ENCODE data around the gene CELF2. TPM values are rescaled to one million over a fixed set of nuclear protein-coding genes. Genes with fewer than 3 reads are reported as not detected.
"Not testable (repeated sequence)": the region's sequence is repeated elsewhere in the genome, so short reads cannot be mapped to it uniquely, and the experiment has no call there.

CELF2 gene
- total RNA-seq, 3 donors from 2014 or later = 40.0 to 178 (median 45.6) TPM

DNA sequence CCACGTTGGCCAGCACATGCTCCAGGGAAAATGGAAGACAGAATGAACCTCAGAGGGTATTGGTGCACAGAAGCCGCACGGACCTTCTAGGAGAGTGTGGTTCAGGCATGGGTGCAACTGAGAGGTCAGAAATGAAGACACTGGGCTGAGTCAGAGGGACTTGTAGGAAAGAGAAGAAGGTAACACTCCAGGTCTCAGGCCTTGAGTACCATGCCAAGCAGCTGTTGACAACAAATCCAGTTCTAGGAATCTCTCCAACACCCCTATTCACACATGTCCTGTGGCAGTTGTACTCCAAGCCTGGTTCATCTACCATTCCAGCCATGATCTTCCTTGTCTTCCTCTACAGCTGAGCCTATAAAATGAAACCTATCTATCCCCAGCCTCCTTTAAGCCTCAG lies 342.2 kb downstream of the CELF2 start:
- H3K36me3 ChIP-seq = no peaks in the 10 kb centered on the region
- H3K27ac ChIP-seq = no peak overlapping the region
- TF ChIP-seq POLR2AphosphoS5 (IDR thresholded peaks at IDR 0.05) (no peak), POLR2A (IDR thresholded peaks at IDR 0.05) (no peak)
- TF ChIP-seq, protein P1, sequence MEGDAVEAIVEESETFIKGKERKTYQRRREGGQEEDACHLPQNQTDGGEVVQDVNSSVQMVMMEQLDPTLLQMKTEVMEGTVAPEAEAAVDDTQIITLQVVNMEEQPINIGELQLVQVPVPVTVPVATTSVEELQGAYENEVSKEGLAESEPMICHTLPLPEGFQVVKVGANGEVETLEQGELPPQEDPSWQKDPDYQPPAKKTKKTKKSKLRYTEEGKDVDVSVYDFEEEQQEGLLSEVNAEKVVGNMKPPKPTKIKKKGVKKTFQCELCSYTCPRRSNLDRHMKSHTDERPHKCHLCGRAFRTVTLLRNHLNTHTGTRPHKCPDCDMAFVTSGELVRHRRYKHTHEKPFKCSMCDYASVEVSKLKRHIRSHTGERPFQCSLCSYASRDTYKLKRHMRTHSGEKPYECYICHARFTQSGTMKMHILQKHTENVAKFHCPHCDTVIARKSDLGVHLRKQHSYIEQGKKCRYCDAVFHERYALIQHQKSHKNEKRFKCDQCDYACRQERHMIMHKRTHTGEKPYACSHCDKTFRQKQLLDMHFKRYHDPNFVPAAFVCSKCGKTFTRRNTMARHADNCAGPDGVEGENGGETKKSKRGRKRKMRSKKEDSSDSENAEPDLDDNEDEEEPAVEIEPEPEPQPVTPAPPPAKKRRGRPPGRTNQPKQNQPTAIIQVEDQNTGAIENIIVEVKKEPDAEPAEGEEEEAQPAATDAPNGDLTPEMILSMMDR (IDR thresholded peaks at IDR 0.05) = no peak
- peaks cover 0 to 5% of the 10 kb centered on the region in 2 donors for H3K9me3 ChIP-seq
- intact Hi-C loops (cut with DNase I; ENCODE audit: low total_unique reads) = no loop called here
- no peak for DNase-seq (ENCODE audit: low spot score in 2 of 2)
- H3K4me3 ChIP-seq = no peak overlapping the region
- no peaks in the 10 kb centered on the region for H3K4me1 ChIP-seq
- H3K27me3 ChIP-seq = no peaks in the 10 kb centered on the region

DNA sequence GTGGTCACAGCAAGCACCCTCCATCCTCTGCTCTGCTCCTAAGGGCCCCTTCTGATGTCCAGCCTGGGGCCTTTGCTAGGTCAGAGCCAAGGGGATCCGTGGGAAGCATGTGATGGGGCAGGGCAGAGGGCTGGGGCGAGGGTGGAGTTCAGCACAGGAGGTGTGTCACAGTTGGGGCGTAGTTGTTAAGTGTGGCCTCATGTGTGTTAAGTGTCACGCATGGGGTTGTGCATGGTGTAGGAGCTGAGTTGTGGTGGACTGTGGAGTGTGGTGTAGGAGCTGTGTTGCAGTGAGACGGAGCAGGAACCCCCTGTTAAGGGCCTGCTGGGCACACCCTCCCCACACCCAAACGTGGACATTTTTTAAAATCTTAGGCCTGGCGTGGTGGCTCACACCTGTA lies 345.8 kb downstream of the CELF2 start:
- Histone ChIP-seq H3K27me3 (no peaks in the 10 kb centered on the region), H3K4me3 (no peak overlapping the region), H3K4me1 (no peaks in the 10 kb centered on the region), H3K36me3 (no peaks in the 10 kb centered on the region), H3K9me3 (peaks cover 0 to 5% of the 10 kb centered on the region in 2 donors), H3K27ac (no peak overlapping the region)
- DNase-seq (ENCODE audit: low spot score in 2 of 2) = no peak
- intact Hi-C loops (cut with DNase I; ENCODE audit: low total_unique reads) = no loop called here
- TF ChIP-seq POLR2AphosphoS5 (IDR thresholded peaks at IDR 0.05) (no peak), POLR2A (IDR thresholded peaks at IDR 0.05) (no peak)
- TF ChIP-seq, protein P1 (IDR thresholded peaks at IDR 0.05) = no peak

DNA sequence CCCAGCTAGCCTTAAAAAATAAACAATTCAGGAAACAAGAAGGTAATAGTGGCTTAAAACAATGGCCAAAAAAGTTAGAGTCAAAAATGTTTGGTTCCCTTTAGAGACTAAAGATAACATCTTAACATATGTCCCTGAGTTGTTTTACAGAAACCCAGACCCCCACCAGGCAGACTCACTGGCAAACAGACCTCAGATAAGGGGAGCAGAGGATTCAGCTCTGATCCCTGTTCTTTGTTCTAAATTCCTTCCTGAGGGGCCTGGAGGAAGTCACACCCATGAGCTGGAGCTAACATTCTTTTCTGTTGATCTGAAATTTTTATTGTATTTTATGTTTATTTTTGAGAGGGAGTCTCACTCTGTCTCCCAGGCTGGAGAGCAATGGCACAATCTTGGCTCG lies 346.6 kb downstream of the CELF2 start:
- H3K36me3 ChIP-seq = no peaks in the 10 kb centered on the region
- peaks cover 0 to 2% of the 10 kb centered on the region in 2 donors for H3K9me3 ChIP-seq
- no peak overlapping the region for H3K27ac ChIP-seq
- intact Hi-C loops (cut with DNase I; ENCODE audit: low total_unique reads) = no loop called here
- no peaks in the 10 kb centered on the region for H3K4me1 ChIP-seq
- TF ChIP-seq, protein P1 (IDR thresholded peaks at IDR 0.05) = no peak
- TF ChIP-seq POLR2A (IDR thresholded peaks at IDR 0.05) (no peak), POLR2AphosphoS5 (IDR thresholded peaks at IDR 0.05) (no peak)
- H3K27me3 ChIP-seq = no peaks in the 10 kb centered on the region
- no peak for DNase-seq (ENCODE audit: low spot score in 2 of 2)
- H3K4me3 ChIP-seq = no peak overlapping the region

DNA sequence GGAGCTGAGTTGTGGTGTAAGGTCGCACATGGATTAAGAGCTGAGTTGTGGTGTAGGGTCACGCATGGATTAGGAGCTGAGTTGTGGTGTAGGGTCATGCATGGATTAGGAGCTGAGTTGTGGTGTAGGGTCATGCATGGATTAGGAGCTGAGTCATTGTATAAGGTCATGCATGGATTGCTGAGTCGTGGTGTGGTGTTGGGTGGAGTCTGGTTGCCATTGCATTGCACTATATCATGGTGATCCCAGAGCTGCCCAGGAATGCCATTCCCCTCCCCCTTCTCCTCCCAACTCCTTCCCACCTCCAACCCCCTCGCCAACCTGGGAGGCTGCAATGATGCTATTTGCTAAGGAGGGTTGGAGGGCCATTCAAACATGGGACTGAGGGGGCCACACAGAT lies 349.2 kb downstream of the CELF2 start:
- H3K4me1 ChIP-seq; H3K27me3 ChIP-seq; DNase-seq (ENCODE audit: low spot score in 2 of 2); H3K36me3 ChIP-seq; H3K27ac ChIP-seq; intact Hi-C loops (cut with DNase I; ENCODE audit: low total_unique reads); H3K9me3 ChIP-seq; H3K4me3 ChIP-seq: not testable (repeated sequence)

DNA sequence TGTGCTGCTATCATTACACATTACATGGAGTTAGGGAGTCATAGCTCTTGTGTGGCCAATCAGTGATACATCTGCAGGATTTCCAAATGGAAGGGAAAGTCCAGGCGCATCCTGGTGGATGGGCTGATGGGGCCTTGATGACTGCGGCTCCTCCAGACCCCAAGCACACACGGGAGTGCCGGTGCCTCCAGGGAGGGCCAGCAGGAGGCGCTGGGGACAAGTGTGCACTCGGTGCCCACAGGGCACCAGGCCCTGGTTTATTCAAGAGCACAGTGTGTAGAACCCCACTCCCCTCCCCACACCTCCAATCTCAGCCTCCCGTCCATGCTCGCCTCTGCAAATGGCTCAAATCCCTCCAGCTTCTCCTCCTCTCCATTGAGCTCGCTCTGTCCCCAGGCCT lies 349.8 kb downstream of the CELF2 start:
- H3K4me1 ChIP-seq = no peaks in the 10 kb centered on the region
- H3K36me3 ChIP-seq = no peaks in the 10 kb centered on the region
- no peaks in the 10 kb centered on the region for H3K27me3 ChIP-seq
- intact Hi-C loops (cut with DNase I; ENCODE audit: low total_unique reads) = no loop called here
- no peaks in the 10 kb centered on the region for H3K9me3 ChIP-seq
- DNase-seq (ENCODE audit: low spot score in 2 of 2) = no peak
- no peak overlapping the region for H3K27ac ChIP-seq
- H3K4me3 ChIP-seq = no peak overlapping the region
- TF ChIP-seq, protein P1 (IDR thresholded peaks at IDR 0.05) = no peak
- no peak for TF ChIP-seq POLR2A (IDR thresholded peaks at IDR 0.05)
- TF ChIP-seq POLR2AphosphoS5 (IDR thresholded peaks at IDR 0.05) = no peak

DNA sequence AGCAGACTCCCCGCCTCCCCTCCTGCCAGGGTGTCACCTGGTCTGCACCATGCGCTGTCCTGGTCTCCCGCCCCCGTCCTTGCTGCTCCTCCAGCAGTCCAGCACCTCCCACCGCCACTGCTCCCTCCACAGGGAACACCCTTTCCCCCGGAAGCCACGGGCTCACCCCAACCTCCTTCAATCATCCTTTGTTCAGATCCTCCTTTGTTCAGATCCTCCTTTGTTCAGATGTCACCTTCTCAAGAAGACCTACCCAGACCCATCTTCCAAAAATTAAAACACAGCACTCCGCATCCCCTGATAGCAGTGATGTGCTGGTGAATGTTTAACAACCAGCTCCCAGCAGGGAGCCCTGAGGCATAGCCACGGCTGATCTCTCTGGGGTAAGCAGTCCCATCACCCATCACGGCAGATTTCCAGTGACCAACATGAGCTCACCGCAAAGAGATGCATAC lies 356.1 kb downstream of the CELF2 start:
- DNase-seq (ENCODE audit: low spot score in 2 of 2) = no peak
- no peaks in the 10 kb centered on the region for H3K9me3 ChIP-seq
- no peak overlapping the region for H3K27ac ChIP-seq
- no peaks in the 10 kb centered on the region for H3K36me3 ChIP-seq
- intact Hi-C loops (cut with DNase I; ENCODE audit: low total_unique reads) = no loop called here
- no peaks in the 10 kb centered on the region for H3K4me1 ChIP-seq
- TF ChIP-seq, protein P1 (IDR thresholded peaks at IDR 0.05) = no peak
- TF ChIP-seq POLR2A (IDR thresholded peaks at IDR 0.05) (no peak), POLR2AphosphoS5 (IDR thresholded peaks at IDR 0.05) (no peak)
- no peak overlapping the region for H3K4me3 ChIP-seq
- no peaks in the 10 kb centered on the region for H3K27me3 ChIP-seq
